Cerebellar nuclear complex (tissue), 1 donor: ENCODE measurements around the gene FXYD4.

Source experiments
- DNase-seq, 2 experiments: peaks; one replicate each; lab custom pipeline; 2025; lab: John Stamatoyannopoulos, UW

Gene FXYD4

GRCh38 chr10:43344051-43344450 lies 27.4 kb upstream of the FXYD4 start:
- DNase-seq, result no peak

DNA sequence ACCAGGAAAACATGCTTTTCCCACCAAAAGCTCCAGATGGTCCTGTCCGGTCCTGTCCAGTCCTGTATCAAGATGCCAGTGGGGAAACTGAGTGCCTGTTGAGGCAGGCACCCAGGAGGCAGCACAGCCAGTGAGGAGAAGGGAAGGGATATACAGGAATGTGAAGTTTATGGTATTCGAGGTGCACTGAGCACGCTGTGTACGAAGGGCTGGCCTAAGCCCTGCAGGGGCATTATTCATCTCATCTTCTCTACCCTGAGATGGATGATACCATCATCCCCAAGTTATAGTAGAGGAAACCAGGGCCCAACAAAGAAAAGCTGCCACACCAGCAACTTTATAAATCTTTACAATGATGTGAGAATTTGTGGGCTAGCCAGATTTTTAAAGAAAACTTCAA lies 23.4 kb upstream of the FXYD4 start:
- no peak for DNase-seq

DNA sequence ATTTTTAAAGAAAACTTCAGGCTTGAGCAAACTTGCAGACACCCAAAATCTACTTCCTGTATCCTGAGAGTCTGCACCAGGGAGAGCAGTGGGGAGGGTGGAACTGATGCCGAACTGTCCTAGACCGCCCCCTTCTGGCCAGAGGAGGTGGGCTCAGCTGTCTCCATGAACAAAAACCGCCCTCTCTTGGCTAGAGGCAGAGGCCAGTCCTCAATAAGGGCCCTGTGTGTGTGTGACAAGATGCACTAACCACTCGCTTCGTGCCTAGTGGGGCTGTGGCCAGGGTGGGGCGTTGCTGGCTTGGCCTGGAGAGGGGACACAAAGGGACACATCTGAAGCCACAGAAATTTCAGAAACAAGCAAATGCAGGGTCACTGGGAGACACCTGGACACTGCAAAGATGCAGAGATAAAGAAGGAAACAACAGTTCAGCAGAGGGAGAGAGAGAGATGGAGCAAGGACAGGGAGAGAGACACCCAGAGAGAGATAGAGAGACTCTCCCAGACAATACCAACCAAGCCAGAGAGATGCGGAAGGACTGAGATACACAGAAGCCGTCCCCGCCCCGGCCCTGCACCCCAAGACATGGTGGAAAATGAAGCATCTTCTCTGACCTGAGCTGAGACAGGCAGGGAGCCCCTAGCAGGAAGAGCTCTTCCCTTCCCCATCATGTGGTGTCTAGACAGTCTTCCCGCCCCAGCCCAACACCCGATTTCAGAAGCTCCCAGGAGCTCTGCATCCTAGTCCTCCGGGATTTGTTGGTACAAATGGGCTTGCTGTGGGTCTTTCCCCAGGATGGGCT lies 22.7 kb upstream of the FXYD4 start:
- DNase-seq, result no peak

DNA sequence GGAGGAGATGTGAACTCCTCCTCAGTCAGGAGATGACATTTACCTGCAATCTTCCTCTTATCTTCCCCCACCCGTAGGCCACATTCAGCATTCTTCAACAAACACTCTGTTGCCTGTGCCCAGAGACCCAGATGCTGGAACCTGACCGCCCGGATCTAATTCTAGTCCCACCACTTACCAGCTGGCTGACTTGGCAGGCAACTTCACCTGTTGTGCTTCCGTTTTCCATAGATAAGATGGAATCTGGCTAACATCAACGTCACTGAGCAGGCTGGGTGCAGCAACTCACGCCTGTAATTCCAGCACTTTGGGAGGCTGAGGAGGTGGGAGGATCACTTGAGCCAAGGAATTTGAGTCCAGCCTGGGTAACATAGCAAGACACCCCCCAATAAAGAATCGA lies 21.3 kb upstream of the FXYD4 start:
- no peak for DNase-seq

- no peak for DNase-seq
Measured at GRCh38 chr10:43350686-43351085, 20.8 kb upstream of the FXYD4 start.

DNA sequence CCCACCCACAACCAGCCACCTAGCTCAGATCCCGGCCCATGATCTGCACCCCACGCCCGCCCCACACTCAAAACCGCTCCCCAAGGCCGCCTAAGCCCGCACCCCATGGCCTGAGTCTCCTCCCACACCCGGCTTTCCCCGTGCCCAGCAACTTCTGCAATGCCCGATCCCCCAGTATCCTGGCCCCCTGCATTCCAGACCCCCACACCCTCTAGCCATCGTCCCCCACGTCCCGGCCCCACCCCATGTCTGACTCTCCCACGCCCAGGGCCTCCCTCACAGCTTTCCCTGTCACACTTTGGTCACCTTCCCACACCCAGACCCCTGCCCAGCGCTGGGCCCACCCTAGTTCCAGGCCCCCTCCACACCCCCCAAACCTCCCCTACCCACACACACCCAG lies 20.1 kb upstream of the FXYD4 start:
- no peak for DNase-seq

DNA sequence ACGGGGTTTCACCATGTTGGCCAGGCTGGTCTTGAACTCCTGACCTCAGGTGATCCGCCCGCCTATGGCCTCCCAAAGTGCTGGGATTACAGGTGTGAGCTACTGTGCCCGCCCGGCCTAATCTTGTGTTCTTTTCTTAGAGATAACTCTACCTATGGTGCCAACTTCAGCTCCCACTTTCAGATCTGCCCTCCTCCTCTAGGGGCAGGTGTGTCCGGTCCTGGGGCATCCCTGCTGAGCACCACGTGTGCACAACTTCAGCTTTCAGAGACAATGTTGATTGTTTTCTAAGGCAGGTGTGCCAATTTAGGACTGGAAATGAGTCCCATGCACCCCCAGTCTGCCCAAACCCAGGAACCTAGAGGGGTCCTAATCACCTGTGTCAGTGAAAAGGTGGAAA lies 18.5 kb upstream of the FXYD4 start:
- no peak for DNase-seq

DNA sequence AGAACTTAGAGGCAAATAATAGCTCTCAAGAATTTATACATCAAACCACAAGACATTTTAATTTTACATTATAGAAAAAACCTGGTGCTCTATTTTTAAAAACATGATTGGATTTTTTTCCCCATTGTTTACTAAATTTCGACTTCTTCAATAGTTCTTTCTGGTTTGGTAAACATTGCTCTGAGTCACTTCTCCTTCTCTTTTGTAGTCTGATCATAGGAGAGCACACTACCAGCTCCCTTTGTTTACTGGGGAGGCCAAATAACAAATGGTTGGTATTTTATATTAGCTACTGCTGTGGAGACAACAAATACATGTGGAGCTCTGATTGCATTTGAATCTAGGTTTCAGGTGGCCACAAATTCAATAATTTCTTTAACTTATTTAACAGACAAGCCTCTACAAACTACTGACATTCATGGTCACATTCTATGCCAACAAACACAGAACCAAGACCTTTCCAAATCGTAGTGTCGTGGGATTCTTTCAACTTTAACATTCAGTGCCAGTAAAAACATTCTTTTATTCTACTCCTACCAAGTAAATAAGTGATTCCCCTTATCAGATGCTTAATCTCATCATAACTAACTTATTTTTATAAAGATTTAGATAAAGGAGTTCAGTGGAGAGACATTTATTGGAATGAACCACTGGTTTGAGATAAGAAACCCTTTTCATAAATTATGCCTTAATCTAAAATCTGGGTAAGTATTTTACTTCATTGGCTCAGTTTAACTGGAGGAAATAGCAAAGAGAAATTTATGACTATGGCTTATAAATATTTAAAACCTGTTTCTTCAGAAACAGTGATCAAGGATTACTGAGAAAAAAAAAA lies 17.7 kb upstream of the FXYD4 start:
- no peak for DNase-seq

DNA sequence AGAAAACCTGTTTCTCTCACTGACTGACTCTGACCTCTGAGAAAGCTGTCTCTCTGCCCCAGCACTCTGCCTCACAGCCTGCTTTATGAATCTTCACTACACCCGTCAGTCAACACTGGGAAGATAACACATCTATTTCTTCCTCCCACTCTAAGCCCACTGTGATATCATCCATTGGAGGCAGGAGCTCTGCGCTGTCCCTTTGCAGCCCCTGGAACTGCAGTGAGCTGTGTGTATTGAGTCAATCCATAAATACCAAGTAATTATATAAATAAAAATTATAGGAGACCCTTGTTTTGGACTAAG lies 17.2 kb upstream of the FXYD4 start:
- DNase-seq, result no peak

DNA sequence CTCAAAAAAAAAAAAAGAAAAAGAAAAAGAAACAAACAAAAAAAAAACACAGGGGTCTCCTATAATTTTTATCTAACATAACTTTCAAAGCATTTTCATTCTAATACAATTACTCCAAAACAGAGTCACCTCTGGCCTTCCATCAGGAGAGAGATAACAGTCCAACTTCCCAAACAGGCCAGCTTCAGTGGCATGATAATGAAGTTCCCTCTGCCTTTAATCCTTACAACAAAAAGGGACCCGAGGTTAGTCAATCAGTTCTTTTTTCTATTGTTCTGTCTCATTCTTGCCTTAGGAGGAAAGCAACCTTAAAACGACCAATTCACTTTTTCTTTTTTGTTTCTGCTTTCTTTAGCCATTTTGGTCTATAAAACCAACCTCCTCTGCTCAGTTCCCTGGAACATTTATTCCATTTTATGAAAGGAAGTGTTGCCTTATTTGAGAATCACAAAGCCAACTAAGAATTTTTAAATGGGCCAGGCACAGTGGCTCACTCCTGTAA lies 16.5 kb upstream of the FXYD4 start:
- DNase-seq, result no peak

DNA sequence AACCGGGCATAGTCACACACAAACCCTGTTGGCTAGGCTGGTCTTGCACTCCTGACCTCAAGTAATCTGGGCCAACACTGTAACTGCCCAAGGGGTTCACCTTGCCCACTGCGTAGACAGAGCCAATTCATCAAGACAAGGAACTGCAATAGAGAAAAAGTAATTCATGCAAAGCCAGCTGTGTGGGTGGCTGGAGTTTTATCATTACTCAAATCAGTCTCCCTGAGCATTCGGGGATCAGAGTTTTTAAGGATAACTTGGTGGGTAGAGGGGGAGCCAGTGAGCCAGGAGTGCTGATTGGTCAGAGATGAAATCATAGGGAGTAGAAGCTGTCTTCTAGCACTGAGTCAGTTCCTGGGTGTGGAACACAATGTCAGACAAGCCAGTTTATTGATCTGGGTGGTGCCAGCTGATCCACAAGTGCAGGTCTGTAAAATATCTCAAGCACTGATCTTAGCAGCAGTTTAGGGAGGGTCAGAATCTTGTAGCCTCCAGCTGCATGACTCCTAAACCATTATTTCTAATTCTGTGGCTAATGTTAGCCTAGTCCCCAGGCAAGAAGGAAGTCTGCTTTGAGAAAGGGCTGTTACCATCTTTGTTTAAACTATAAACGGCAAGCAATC lies 15.6 kb upstream of the FXYD4 start:
- DNase-seq, result no peak

DNA sequence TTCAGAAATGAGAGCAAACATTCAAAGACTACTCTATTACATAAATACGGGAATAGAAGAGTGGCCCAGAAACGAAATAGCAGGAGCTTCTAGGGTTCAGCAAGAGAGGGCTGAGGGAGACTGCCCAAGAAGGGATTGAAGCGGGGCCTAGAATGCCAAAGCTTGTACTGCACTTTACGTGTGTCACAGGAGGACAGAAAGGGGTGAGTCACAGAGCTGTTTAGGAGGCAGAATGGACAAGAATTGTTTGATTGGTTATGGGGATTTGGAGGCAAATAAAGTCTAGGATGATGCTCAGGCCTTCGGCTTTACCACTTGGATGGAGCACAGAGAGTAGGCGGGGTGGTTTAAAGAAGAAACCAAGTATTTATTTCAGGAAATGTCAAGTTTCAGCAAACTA lies 11.3 kb upstream of the FXYD4 start:
- no peak for DNase-seq

DNA sequence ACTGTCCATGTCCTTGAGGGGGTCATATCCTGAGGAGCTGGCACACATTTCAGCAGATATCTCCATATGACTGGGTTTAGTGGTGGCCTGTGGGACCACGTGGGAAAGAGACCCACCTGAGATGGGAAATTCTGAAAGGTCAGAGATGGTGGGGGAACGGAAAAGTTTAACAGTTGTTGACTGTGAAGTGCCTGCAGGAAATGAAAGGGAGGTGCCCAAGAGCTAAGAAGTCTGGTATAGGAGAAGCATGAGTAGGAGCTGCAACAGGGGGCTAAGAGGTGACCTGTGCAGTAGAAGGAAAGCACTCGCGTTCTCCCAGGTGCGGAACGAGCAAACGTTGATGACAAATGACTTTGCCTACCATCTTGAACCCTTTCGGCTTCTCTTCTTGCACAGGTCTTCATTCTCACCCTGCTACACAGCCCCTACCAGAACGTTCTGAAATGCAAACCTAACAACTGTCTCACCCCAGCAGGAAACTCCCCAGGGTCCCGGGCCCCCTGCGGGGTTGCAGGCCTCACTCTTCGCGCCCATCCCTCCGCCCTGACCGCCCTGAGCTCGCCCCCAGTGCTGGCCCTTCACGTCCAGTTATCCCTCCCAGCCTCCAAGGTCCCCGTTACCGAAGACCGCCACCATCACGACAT lies 9.8 kb upstream of the FXYD4 start:
- no peak for DNase-seq

DNA sequence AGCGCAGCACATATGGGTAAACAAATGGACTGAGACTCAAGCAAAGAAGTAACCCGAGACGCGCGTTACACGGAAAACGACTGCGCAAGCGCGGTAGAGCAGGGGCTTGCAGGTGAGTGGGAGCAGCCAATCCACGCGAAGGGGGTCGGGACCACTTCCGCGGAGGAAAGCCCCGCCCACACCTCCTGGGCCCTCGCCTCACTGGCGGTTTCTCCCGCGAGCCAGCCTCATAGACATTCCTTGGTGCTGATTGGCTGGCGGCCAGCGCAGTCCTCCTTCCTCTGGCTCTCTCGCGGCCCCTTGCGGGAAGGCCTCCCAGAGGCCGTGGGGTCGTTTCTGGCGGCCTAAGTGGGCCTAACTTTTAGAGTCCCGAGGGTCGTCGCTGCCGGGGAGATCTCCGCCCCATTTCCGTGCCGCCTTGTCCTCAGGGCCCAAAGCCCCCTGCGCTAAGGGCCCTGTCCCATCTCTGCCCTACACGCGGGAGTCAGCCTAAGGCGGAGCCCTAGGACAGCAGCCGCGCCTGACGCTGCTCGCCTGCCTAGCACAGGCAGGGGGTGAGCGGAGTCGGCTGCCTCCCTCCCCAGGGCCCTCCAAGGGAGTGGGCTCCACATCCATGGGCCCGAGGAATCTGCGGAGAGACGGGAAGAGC lies 9.1 kb upstream of the FXYD4 start:
- peak; percentile 43 to 80 for DNase-seq

GRCh38 chr10:43365001-43365400 lies 6.4 kb upstream of the FXYD4 start:
- no peak for DNase-seq

DNA sequence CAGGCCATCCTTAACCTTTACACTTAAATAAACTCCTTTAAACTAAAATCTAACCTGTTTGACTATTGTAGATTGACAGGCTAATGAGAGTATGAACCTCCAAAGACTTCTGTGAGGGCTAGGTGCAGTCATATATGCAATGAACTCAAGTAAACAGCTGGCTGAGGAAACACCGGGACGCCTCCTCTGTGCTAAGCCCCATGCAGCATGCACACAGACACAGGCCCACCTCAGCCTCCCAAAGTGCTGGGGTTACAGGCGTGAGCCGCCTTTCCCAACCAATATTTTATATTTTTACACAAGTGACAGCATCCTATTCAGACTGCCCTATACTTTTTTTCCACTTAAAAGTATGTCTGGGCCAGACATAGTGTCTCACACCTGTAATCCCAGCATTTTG lies 1.5 kb upstream of the FXYD4 start:
- no peak for DNase-seq

GRCh38 chr10:43370671-43371215 lies 693 bp upstream of the FXYD4 start:
- DNase-seq, result no peak

DNA sequence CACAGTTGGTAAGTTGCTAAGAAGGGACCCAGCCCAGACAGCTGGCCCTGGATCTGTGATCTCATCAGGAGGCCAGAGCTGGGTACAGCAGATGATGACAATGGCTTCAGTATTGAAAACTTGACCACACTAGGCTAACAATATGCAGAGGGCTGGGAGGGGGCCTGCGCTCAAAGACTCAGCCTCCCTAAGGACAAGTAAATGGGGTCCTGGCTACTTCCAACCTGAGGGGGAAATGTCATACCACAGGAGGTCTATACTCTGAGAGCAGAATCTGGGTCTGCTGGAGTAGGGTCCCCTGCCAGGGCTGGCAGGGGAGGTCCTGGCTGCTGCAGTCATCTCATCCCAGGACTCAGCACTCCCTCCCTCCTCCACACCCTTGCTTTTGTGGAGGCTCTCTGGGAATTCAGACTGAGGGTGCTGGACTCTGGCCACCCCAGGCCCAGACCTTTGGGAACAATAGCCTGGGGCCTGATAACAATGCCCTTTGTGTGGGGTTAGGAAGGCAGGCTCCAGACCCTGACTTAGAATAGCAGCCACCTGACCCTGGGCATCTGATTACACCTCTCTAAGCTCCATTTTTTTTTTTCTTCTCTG lies 1.4 kb downstream of the FXYD4 start:
- no peak for DNase-seq

GRCh38 chr10:43373461-43373860 lies 2.0 kb downstream of the FXYD4 start:
- DNase-seq, result no peak

DNA sequence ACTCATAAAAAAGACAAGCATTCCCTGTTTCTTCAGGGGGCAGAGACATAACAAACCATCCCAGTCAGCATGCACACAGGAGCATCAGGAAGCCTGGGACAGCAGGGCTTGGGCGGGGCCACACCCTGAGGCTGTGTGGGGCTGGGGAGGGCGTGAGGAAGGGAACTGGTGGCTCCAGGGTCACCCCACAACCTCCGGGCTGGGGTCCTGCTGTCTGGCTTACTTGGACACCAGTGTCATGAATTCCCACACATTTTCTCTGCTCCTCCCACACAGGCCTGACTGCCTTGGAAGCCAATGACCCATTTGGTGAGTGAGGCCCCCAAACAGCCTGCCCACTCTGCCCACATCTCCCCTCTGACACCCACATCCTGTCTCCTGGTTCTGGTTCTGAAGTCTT lies 2.8 kb downstream of the FXYD4 start:
- DNase-seq, result no peak

DNA sequence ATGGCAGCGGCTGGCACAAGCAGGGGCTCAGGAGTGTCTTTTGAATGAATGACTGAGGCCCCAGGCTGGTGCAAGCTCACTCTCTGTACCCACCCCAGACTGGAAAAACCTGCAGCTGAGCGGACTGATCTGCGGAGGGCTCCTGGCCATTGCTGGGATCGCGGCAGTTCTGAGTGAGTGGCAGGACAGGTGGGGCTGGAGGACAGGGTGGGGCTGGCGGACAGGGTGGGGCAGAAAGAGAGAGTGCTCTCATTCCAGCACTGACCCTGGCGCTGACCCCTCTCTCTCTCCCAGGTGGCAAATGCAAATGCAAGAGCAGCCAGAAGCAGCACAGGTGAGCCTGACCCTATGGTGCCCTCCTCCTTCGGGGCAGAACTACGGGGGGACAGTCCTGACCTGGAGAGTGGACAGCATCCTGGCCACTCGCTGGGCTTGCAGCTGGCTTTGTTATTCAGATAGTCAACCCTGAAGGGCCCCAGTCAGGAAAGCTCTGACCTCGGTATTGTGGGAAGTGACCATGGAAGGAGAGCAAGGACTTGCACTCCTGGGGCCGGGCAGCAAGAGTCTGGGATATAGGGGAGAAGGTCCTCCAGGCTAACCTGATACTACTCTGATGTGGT lies 4.1 kb downstream of the FXYD4 start:
- DNase-seq, result no peak
